ENCODE measurements around the gene PHF20.

- TF ChIP-seq POLR2A (IDR thresholded peaks at IDR 0.05) (no peak), CTCF (IDR thresholded peaks at IDR 0.05) (no peak)
Observed at GRCh38 chr20:35831029-35831428, 59.2 kb downstream of the PHF20 start.
